COLO668 (cell line): ENCODE measurements around the gene HCN3.
"Not testable (repeated sequence)": the region's sequence is repeated elsewhere in the genome, so short reads cannot be mapped to it uniquely, and the experiment has no call there.

Experiments
- DNase-seq: peaks from one replicate; lab custom pipeline; 2025; ENCODE audit not compliant: unreplicated experiment; lab: John Stamatoyannopoulos, UW

HCN3 gene

DNA sequence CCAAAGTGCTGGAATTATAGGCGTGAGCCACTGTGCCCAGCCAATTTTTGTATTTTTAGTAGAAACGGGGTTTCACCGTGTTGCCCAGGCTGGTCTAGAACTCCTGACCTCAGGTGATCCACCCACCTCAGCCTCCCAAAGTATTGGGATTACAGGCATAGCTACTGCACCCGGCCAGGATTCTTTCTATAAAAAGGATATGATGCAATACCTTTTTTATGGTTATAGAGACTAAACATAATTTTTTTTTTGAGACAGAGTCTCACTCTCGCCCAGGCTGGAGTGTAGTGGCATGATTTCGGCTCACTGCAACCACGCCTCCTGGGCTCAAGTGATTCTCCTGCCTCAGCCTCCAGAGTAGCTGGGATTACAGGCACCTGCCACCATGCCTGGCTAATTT, 51.6 kb downstream of the HCN3 start:
- DNase-seq, result not testable (repeated sequence)

- peak; percentile 61 for DNase-seq
Measured at GRCh38 chr1:155329980-155330598, 52.8 kb downstream of the HCN3 start.

- no peak for DNase-seq
Measured at GRCh38 chr1:155334962-155335361, 57.7 kb downstream of the HCN3 start.
